ENCODE results near the gene DRAM2.

GRCh38 chr1:111157431-111157830, 17.5 kb upstream of the DRAM2 start:
- TF ChIP-seq CTCF (IDR thresholded peaks at IDR 0.05) (no peak), POLR2A (IDR thresholded peaks at IDR 0.05) (no peak), POLR2AphosphoS5 (IDR thresholded peaks at IDR 0.05) (no peak)
